ENCODE data around the gene NKG7.

DNA sequence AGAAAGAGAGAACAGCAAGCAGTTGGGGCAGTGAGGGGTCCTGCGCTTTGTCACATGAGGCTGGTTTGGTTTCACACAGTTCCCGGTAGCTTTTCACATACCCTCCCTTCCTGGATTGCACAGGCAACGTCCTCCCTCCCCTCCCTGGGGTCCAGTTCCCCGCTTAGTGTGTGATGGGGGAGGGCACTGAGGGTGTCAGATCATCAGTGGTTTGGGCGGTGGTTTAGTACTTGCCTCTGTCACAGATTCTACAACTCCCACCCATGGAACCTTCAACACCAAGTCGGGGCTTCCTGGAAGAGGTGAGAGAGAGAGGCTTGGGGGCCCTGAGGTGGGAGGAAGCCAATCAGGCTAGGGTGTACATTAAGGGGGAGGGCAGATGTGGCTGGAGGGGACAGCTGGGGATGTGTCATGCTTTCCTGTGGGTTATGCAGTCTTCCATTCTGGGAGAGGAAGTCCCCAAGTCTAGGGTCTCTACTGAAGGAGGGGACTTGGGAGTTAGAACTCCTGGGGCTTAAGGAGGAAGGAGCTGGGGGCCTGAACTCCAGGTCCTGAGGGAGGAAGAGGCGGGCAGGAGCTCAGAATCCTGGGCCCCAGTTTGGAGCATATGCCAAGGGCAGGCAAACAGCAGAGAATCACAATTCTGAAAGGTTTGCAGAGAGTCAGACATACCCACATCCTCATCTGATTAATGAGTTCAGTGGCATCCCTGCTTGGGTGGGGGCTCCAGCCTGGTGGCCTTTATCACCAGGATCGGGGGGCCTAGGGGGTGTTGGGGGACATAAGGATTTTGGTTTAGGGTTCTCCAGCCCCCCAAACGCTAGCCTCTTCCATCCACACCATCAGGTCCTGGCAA lies at the start of gene NKG7:
- TF ChIP-seq, protein P1, sequence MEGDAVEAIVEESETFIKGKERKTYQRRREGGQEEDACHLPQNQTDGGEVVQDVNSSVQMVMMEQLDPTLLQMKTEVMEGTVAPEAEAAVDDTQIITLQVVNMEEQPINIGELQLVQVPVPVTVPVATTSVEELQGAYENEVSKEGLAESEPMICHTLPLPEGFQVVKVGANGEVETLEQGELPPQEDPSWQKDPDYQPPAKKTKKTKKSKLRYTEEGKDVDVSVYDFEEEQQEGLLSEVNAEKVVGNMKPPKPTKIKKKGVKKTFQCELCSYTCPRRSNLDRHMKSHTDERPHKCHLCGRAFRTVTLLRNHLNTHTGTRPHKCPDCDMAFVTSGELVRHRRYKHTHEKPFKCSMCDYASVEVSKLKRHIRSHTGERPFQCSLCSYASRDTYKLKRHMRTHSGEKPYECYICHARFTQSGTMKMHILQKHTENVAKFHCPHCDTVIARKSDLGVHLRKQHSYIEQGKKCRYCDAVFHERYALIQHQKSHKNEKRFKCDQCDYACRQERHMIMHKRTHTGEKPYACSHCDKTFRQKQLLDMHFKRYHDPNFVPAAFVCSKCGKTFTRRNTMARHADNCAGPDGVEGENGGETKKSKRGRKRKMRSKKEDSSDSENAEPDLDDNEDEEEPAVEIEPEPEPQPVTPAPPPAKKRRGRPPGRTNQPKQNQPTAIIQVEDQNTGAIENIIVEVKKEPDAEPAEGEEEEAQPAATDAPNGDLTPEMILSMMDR (IDR thresholded peaks at IDR 0.05; ENCODE audit: poor library complexity): no peak
- TF ChIP-seq EZH2phosphoT487 (IDR thresholded peaks at IDR 0.05; ENCODE audit: low read depth, severe bottlenecking, unreplicated experiment): no peak
